HCT116 (cell line): ENCODE data around the gene RPS10.

Experiments used
- CTCF ChIP-seq, 3 experiments: fragments of 200-600 bp in 1 of 3; sonication (generic) in 1 of 3; IDR thresholded peaks in 2 of 3; conservative IDR thresholded peaks in 1 of 3; 2 replicates each; pipeline ENCODE4 v1.5.1; 2012 to 2017; ENCODE audit warnings: low read depth in 2 of 3, low read length in 2 of 3, antibody characterized with exemption in 1 of 3, borderline replicate concordance in 1 of 3, control low read depth in 1 of 3, mild to moderate bottlenecking in 1 of 3, mixed read lengths in 1 of 3, mixed run types in 1 of 3, moderate library complexity in 1 of 3; ENCODE audit not compliant: insufficient read depth in 1 of 3
- EGR1 ChIP-seq: IDR thresholded peaks from 2 replicates; pipeline ENCODE4 v1.6.1; 2012; ENCODE audit warnings: low read depth
- EZH2 ChIP-seq: fragments of 200-600 bp; sonication (generic); IDR thresholded peaks from 2 replicates; pipeline ENCODE4 v1.6.1; 2017; ENCODE audit warnings: antibody characterized with exemption, mixed run types
- JUND ChIP-seq: IDR thresholded peaks from 2 replicates; pipeline ENCODE4 v1.6.1; 2012
- MAX ChIP-seq: IDR thresholded peaks from 2 replicates; pipeline ENCODE4 v1.6.1; 2012
- POLR2A ChIP-seq: IDR thresholded peaks from 2 replicates; pipeline ENCODE4 v1.7.0; 2011; ENCODE audit warnings: borderline replicate concordance; ENCODE audit not compliant: insufficient read depth, insufficient read length; ENCODE audit errors: extremely low read depth
- RAD21 ChIP-seq: IDR thresholded peaks from 2 replicates; pipeline ENCODE4 v1.6.1; 2012; ENCODE audit warnings: low read depth, mild to moderate bottlenecking
- SRF ChIP-seq: IDR thresholded peaks from 2 replicates; pipeline ENCODE4 v1.6.1; 2012; ENCODE audit warnings: low read depth

GRCh38 chr6:34391473-34391785 lies 34.4 kb downstream of the RPS10 start:
- TF ChIP-seq POLR2A (no peak), RAD21 (no peak), SRF (no peak), CTCF (IDR thresholded peaks at IDR 0.05 in 2 of 3, conservative IDR thresholded peaks at IDR 0.05 in 1 of 3; ENCODE audit: borderline replicate concordance in 1 of 3, insufficient read depth in 1 of 3, low read depth in 2 of 3, low read length in 2 of 3) (no peak), JUND (no peak), MAX (no peak), EGR1 (no peak), EZH2 (no peak)
